Measurements from ENCODE around the gene GNG2. TPM values are rescaled to one million over a fixed set of nuclear protein-coding genes. Genes with fewer than 3 reads are reported as not detected.

GNG2 gene
- polyA plus RNA-seq, 1 of the 3 experiments (the other 2 are of a cell fraction): 17.8 TPM

DNA sequence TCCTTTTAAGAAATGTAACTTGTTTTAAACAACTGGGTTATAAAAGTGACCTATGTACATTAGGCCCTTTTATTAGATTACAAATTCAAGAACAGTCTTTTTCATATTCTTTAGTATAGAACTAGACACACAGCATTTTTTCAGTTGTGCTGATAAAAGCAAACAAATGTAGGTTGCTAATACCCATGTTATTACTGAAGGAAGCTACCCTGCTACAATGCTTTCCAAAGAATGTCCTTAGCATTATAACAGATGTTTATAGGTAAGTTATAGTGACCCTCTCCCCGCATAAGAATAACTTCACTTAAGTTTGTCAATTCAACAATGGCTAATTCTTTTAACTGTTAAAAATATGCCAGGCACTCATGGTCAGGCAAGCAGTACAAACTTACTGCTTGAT, 146.8 kb downstream of the GNG2 start:
- H3K4me1 ChIP-seq (ENCODE audit: control insufficient read depth in 1 of 2, insufficient read depth in 2 of 2, low read depth in 1 of 2, low read length in 1 of 2): no peaks in the 10 kb centered on the region
- WGBS (ENCODE audit: low lambda C conversion rate): 100% methylated on average over 1 of the region's 1 CpG
- H3K9ac ChIP-seq: no peak overlapping the region
- no peak overlapping the region for H3K4me3 ChIP-seq (ENCODE audit: low read depth in 2 of 2, low read length in 1 of 2)
- POLR2A ChIA-PET: no interaction called here
- H3K27ac ChIP-seq (ENCODE audit: low read depth in 2 of 2, low read length in 1 of 2): no peak overlapping the region
- H3K9me2 ChIP-seq: no peaks in the 10 kb centered on the region
- peaks cover 16% of the 10 kb centered on the region; the same call in 1 of the 2 replicates for H3K79me2 ChIP-seq (ENCODE audit: insufficient read depth)
- CTCF ChIA-PET: interaction anchor here (0.8 to 2.2 kb wide), 4 partner anchors 8 to 37 kb away, joined by 3 to 8 read pairs (median 4); no protein-coding TSS in a partner anchor
- H2AFZ ChIP-seq (ENCODE audit: low read depth): no peak overlapping the region
- TF ChIP-seq TEAD4 (IDR thresholded peaks at IDR 0.05; ENCODE audit: borderline replicate concordance, insufficient read depth) (no peak), YY1 (IDR thresholded peaks at IDR 0.05; ENCODE audit: low read depth) (no peak)
- no peak overlapping the region for H3K4me2 ChIP-seq
- H4K20me1 ChIP-seq (ENCODE audit: insufficient read depth): no peaks in the 10 kb centered on the region
- H3F3A ChIP-seq (replicated peaks; ENCODE audit: insufficient read depth): peaks cover 13% of the 10 kb centered on the region
- no peaks in the 10 kb centered on the region for H3K9me3 ChIP-seq
- DNase-seq: no peak
- H3K27me3 ChIP-seq (ENCODE audit: insufficient read depth): no peaks in the 10 kb centered on the region
- peaks cover 95 to 96% of the 10 kb centered on the region in 2 experiments for H3K36me3 ChIP-seq (replicated peaks in 1 of 2; ENCODE audit: control insufficient read depth in 1 of 2, insufficient read depth in 2 of 2, low read length in 1 of 2)

GRCh38 chr14:52007637-52008036, 147.2 kb downstream of the GNG2 start:
- ChIA-PET CTCF (interaction anchor here (0.8 kb wide), 1 partner anchor 8 kb away, joined by 3 read pairs; no protein-coding TSS in a partner anchor), POLR2A (no interaction called here)
- Histone ChIP-seq H3K79me2 (ENCODE audit: insufficient read depth) (peaks cover 16% of the 10 kb centered on the region; the same call in 1 of the 2 replicates), H3K9ac (no peak overlapping the region), H3K9me2 (no peaks in the 10 kb centered on the region), H3K27ac (ENCODE audit: low read depth in 2 of 2, low read length in 1 of 2) (no peak overlapping the region), H3K4me2 (no peak overlapping the region), H3K4me3 (ENCODE audit: low read depth in 2 of 2, low read length in 1 of 2) (no peak overlapping the region), H3F3A (replicated peaks; ENCODE audit: insufficient read depth) (peaks cover 13% of the 10 kb centered on the region), H3K4me1 (ENCODE audit: control insufficient read depth in 1 of 2, insufficient read depth in 2 of 2, low read depth in 1 of 2, low read length in 1 of 2) (no peaks in the 10 kb centered on the region), H3K36me3 (replicated peaks in 1 of 2; ENCODE audit: control insufficient read depth in 1 of 2, insufficient read depth in 2 of 2, low read length in 1 of 2) (peaks cover 90 to 93% of the 10 kb centered on the region in 2 experiments), H4K20me1 (ENCODE audit: insufficient read depth) (no peaks in the 10 kb centered on the region), H3K9me3 (no peaks in the 10 kb centered on the region), H3K27me3 (ENCODE audit: insufficient read depth) (no peaks in the 10 kb centered on the region), H2AFZ (ENCODE audit: low read depth) (no peak overlapping the region)
- no peak for DNase-seq
- TF ChIP-seq RAD21 (IDR thresholded peaks at IDR 0.05; ENCODE audit: low read length) (no peak), JUND (IDR thresholded peaks at IDR 0.05) (no peak), TEAD4 (IDR thresholded peaks at IDR 0.05; ENCODE audit: borderline replicate concordance, insufficient read depth) (no peak), RXRA (IDR thresholded peaks at IDR 0.05; ENCODE audit: borderline replicate concordance, low read depth) (no peak), MEF2A (IDR thresholded peaks at IDR 0.05; ENCODE audit: borderline replicate concordance, low read depth) (no peak), FOSL2 (IDR thresholded peaks at IDR 0.05; ENCODE audit: borderline replicate concordance, low read depth) (no peak), EP300 (IDR thresholded peaks at IDR 0.05; ENCODE audit: borderline replicate concordance in 1 of 2, low read depth in 1 of 2, low read length in 1 of 2) (no peak), MXI1 (IDR thresholded peaks at IDR 0.05; ENCODE audit: low read depth, low read length) (no peak), FOXM1 (IDR thresholded peaks at IDR 0.05; ENCODE audit: low read depth) (no peak), ZBTB33 (IDR thresholded peaks at IDR 0.05; ENCODE audit: borderline replicate concordance, low read depth) (no peak), TCF12 (IDR thresholded peaks at IDR 0.05) (no peak), IRF3 (IDR thresholded peaks at IDR 0.05; ENCODE audit: low read depth, low read length) (no peak), YY1 (IDR thresholded peaks at IDR 0.05; ENCODE audit: low read depth) (no peak)
- TF ChIP-seq, protein P1, sequence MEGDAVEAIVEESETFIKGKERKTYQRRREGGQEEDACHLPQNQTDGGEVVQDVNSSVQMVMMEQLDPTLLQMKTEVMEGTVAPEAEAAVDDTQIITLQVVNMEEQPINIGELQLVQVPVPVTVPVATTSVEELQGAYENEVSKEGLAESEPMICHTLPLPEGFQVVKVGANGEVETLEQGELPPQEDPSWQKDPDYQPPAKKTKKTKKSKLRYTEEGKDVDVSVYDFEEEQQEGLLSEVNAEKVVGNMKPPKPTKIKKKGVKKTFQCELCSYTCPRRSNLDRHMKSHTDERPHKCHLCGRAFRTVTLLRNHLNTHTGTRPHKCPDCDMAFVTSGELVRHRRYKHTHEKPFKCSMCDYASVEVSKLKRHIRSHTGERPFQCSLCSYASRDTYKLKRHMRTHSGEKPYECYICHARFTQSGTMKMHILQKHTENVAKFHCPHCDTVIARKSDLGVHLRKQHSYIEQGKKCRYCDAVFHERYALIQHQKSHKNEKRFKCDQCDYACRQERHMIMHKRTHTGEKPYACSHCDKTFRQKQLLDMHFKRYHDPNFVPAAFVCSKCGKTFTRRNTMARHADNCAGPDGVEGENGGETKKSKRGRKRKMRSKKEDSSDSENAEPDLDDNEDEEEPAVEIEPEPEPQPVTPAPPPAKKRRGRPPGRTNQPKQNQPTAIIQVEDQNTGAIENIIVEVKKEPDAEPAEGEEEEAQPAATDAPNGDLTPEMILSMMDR (IDR thresholded peaks at IDR 0.05): no peak
- 100% methylated on average over 1 of the region's 1 CpG for WGBS (ENCODE audit: low lambda C conversion rate)

Measured in SK-N-SH (cell line).